ENCODE results near the gene CFAP92. TPM values are rescaled to one million over a fixed set of nuclear protein-coding genes. Genes with fewer than 3 reads are reported as not detected.

The CFAP92 gene
- total RNA-seq, 1 experiment from 2014 or later = 0.92 TPM

DNA sequence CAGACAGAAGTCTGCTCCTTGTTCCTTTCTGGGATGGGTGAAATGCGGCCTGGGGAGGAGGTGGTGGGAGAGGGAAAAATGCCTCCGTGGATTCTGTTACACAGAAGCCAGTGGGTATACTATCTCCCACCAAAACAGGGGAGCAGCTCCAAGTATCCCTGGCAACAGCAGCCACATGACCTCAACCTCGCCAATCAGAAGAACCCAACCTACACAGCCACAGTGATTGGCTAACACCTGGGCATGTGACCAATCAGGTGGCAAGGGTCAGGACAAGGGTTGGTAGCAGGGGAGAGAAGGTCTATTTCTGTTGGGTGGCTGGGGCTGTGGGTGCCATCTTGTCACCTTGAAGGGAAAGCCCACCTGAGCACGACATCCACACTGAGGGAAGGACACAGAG lies 123.5 kb downstream of the CFAP92 start:
- no peak overlapping the region for H4K91ac ChIP-seq (ENCODE audit: insufficient read length, low read depth, low read length)
- no peak overlapping the region for H2AK5ac ChIP-seq (ENCODE audit: insufficient read length, low read length)
- no peak overlapping the region for H3K18ac ChIP-seq (ENCODE audit: insufficient read length, low read depth, low read length)
- no peak overlapping the region for H3K4me2 ChIP-seq (ENCODE audit: insufficient read depth, insufficient read length, low read length)
- H2BK20ac ChIP-seq (ENCODE audit: low read depth, low read length, poor library complexity, severe bottlenecking) = no peak overlapping the region
- TF ChIP-seq, protein P1, sequence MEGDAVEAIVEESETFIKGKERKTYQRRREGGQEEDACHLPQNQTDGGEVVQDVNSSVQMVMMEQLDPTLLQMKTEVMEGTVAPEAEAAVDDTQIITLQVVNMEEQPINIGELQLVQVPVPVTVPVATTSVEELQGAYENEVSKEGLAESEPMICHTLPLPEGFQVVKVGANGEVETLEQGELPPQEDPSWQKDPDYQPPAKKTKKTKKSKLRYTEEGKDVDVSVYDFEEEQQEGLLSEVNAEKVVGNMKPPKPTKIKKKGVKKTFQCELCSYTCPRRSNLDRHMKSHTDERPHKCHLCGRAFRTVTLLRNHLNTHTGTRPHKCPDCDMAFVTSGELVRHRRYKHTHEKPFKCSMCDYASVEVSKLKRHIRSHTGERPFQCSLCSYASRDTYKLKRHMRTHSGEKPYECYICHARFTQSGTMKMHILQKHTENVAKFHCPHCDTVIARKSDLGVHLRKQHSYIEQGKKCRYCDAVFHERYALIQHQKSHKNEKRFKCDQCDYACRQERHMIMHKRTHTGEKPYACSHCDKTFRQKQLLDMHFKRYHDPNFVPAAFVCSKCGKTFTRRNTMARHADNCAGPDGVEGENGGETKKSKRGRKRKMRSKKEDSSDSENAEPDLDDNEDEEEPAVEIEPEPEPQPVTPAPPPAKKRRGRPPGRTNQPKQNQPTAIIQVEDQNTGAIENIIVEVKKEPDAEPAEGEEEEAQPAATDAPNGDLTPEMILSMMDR (conservative IDR thresholded peaks at IDR 0.05) = no peak
- peaks cover 20% of the 10 kb centered on the region for H3K27me3 Mint-ChIP-seq (ENCODE audit: low read depth)
- no peak overlapping the region for H3K14ac ChIP-seq (ENCODE audit: insufficient read depth, low read length)
- H3K4ac ChIP-seq (ENCODE audit: low read depth, low read length) = no peak overlapping the region
- no CpG with 5 or more reads among the region's 4 CpGs for WGBS (ENCODE audit: extremely low coverage, insufficient read length, low lambda C conversion rate)
- H3K23me2 ChIP-seq (ENCODE audit: insufficient read length, low read depth, low read length, poor library complexity, severe bottlenecking) = no peaks in the 10 kb centered on the region
- no peak for DNase-seq
- H3K9me3 Mint-ChIP-seq = no peaks in the 10 kb centered on the region
- no peak overlapping the region for H3K4me3 Mint-ChIP-seq
- no peak overlapping the region for H4K5ac ChIP-seq (ENCODE audit: insufficient read length, low read depth, low read length)
- H3K4me1 Mint-ChIP-seq = peaks cover 3 to 4% of the 10 kb centered on the region in 2 experiments; a peak in 3 of 4 replicates
- no peak overlapping the region for H3K23ac ChIP-seq (ENCODE audit: insufficient read length, low read depth, low read length)
- H3K9me3 ChIP-seq (ENCODE audit: control insufficient read depth, low read depth, low read length) = no peaks in the 10 kb centered on the region
- no peak overlapping the region for H3K27ac ChIP-seq (ENCODE audit: insufficient read length, low read depth, low read length)
- H3K79me1 ChIP-seq (ENCODE audit: insufficient read depth, low read depth, low read length, poor library complexity, severe bottlenecking) = no peaks in the 10 kb centered on the region
- H4K20me1 ChIP-seq (ENCODE audit: control insufficient read depth, insufficient read depth, insufficient read length) = no peaks in the 10 kb centered on the region
- no peak overlapping the region for H3T11ph ChIP-seq (ENCODE audit: low read length)
- H2BK15ac ChIP-seq (ENCODE audit: low read depth, low read length) = no peak overlapping the region
- no peak overlapping the region for H3K56ac ChIP-seq (ENCODE audit: insufficient read length, low read depth, low read length)
- H2BK5ac ChIP-seq (ENCODE audit: insufficient read length, low read length) = no peak overlapping the region
- no peak overlapping the region for H3K9ac ChIP-seq (ENCODE audit: extremely low read depth, insufficient read length, low read length)
- no peaks in the 10 kb centered on the region for H3K4me1 ChIP-seq (ENCODE audit: insufficient read depth, low read length)
- H4K8ac ChIP-seq (replicated peaks; ENCODE audit: insufficient read length, low read depth, low read length) = no peak overlapping the region
- H2AFZ ChIP-seq (ENCODE audit: low read length) = no peak overlapping the region
- H2BK12ac ChIP-seq (ENCODE audit: insufficient read length, low read depth, low read length) = no peak overlapping the region
- H3K27me3 ChIP-seq (ENCODE audit: insufficient read depth, low read length) = no peaks in the 10 kb centered on the region
- H2BK120ac ChIP-seq (ENCODE audit: low read depth, low read length, poor library complexity, severe bottlenecking) = no peak overlapping the region
- H3K36me3 Mint-ChIP-seq (ENCODE audit: insufficient read depth in 1 of 3, low read depth in 3 of 3) = no peaks in the 10 kb centered on the region; a peak in 1 of 7 replicates
- no peaks in the 10 kb centered on the region for H3K79me2 ChIP-seq (ENCODE audit: insufficient read depth, low read length)
- no peak overlapping the region for H3K27ac Mint-ChIP-seq
